Immature natural killer cell (primary cell): ENCODE results near the gene MAPK7. TPM values are rescaled to one million over a fixed set of nuclear protein-coding genes. Genes with fewer than 3 reads are reported as not detected.

Experiments used
- DNase-seq, 3 donors: peaks; one replicate each; pipeline ENCODE4 v3.0.0; 2022; ENCODE audit warnings: mixed read lengths in 1 of 3
- H3K27ac Mint-ChIP-seq, 6 donors: one replicate each; pipeline ENCODE4 v1.8.0; 2020; ENCODE audit warnings: mixed read lengths in 6 of 6, mild to moderate bottlenecking in 5 of 6, inconsistent platforms in 4 of 6, moderate library complexity in 3 of 6
- H3K27me3 Mint-ChIP-seq, 3 donors: one replicate each; pipeline ENCODE4 v1.8.0; 2020 to 2021; ENCODE audit warnings: low read depth in 3 of 3, mild to moderate bottlenecking in 3 of 3, mixed read lengths in 3 of 3, moderate library complexity in 3 of 3, inconsistent platforms in 1 of 3
- H3K36me3 Mint-ChIP-seq, 3 donors: one replicate each; pipeline ENCODE4 v1.8.0; 2020; ENCODE audit warnings: mixed read lengths in 3 of 3, inconsistent platforms in 2 of 3, mild to moderate bottlenecking in 2 of 3
- H3K4me1 Mint-ChIP-seq, 2 donors: one replicate each; pipeline ENCODE4 v1.8.0; 2020; ENCODE audit warnings: inconsistent platforms in 2 of 2, mild to moderate bottlenecking in 2 of 2, mixed read lengths in 2 of 2, moderate library complexity in 1 of 2
- H3K4me3 Mint-ChIP-seq, 5 donors: one replicate each; pipeline ENCODE4 v1.8.0; 2020; ENCODE audit warnings: mild to moderate bottlenecking in 5 of 5, mixed read lengths in 5 of 5, inconsistent platforms in 3 of 5, moderate library complexity in 3 of 5
- H3K9me3 Mint-ChIP-seq, 6 donors: one replicate each; pipeline ENCODE4 v1.8.0; 2020; ENCODE audit warnings: mild to moderate bottlenecking in 6 of 6, mixed read lengths in 6 of 6, inconsistent platforms in 4 of 6, moderate library complexity in 3 of 6
- polyA plus RNA-seq, 3 donors: library from polyadenylated mRNA; unstranded; fragments of 300-500 nt; fragmentation: Illumina TruSeq; gene quantifications; one replicate each; pipeline ENCODE4 v1.2.3, GENCODE V29; 2021

Gene MAPK7
- polyA plus RNA-seq, 3 donors from 2014 or later: 3.4 to 23.0 (median 7.3) TPM

DNA sequence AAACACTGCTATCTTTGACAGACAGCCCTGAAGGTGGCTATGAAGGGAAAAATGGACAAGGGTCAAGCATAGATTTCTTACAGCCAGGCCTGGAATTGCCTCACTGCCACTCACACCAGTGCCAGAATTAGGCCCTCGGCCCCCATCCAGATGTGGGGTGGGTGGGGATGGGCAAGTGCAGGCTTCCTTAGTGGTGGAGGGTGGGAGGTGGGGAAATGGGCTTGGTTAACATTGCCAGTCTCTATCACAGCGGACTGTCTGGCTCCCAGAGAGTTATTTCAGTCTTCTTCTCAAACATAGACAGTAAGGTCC lies 40.6 kb upstream of the MAPK7 start:
- Mint-ChIP-seq H3K36me3 (no peaks in the 10 kb centered on the region), H3K27ac (no peak overlapping the region), H3K4me1 (no peaks in the 10 kb centered on the region), H3K27me3 (peaks cover 2 to 9% (median 3%) of the 10 kb centered on the region in 3 donors), H3K4me3 (no peak overlapping the region), H3K9me3 (no peaks in the 10 kb centered on the region)
- no peak for DNase-seq

GRCh38 chr17:19338031-19338990 lies 40.0 kb upstream of the MAPK7 start:
- H3K27ac Mint-ChIP-seq: no peak overlapping the region
- H3K4me3 Mint-ChIP-seq: no peak overlapping the region
- H3K9me3 Mint-ChIP-seq: no peaks in the 10 kb centered on the region
- H3K4me1 Mint-ChIP-seq: no peaks in the 10 kb centered on the region
- peaks cover 2 to 7% (median 3%) of the 10 kb centered on the region in 3 donors for H3K27me3 Mint-ChIP-seq
- DNase-seq: peak; percentile 36 to 50 (median 39)
- H3K36me3 Mint-ChIP-seq: no peaks in the 10 kb centered on the region

DNA sequence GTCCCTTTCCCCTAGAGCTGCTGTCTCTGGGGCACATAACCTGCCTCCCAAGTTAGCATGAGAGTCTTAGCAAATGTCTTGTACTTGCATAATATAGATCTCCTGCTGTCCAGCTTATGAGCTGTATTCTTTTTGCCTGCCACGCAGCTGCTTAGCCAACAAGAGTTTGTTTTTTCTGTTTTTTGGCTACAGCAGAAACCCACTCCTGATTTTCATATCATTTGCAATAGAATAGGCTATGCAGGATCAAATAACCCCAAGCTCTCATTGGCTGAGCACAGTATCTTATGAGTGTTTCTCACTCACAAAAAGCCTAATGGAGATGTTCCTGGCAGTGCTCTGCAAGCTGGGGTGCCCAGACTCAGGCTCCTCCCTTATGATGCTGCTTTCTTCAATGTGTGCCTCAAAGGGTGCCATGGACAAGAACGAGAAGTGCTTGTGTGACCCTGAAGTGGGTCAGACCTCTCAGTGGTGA lies 38.9 kb upstream of the MAPK7 start:
- Mint-ChIP-seq H3K27ac (no peak overlapping the region), H3K36me3 (no peaks in the 10 kb centered on the region), H3K4me1 (no peaks in the 10 kb centered on the region), H3K9me3 (no peaks in the 10 kb centered on the region), H3K27me3 (peaks cover 2 to 7% (median 3%) of the 10 kb centered on the region in 3 donors), H3K4me3 (no peak overlapping the region)
- DNase-seq: no peak

DNA sequence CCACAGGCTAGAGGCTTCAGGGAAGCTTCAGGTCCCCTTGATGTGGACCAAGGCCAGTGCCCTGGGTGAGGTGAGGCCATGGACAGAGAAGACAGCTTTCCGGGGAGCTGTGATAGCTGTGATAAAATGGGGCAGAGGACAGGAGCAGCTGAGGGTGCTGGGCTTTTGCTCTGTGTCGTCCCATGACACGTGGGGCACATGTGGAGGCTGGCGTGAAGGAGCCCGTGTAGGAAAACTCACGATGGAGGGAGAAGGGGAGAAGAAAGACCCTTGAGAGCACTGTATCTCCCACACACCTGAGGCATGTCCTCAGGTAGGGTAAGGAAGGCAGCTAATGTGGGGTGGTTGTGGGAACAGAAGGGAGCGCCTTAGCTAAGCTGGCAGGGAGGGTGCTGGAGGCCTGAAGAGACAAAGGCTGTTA lies 37.1 kb upstream of the MAPK7 start:
- Mint-ChIP-seq H3K27ac (no peak overlapping the region), H3K27me3 (peaks cover 0 to 7% (median 2%) of the 10 kb centered on the region in 3 donors), H3K4me1 (no peaks in the 10 kb centered on the region), H3K36me3 (no peaks in the 10 kb centered on the region), H3K4me3 (no peak overlapping the region), H3K9me3 (no peaks in the 10 kb centered on the region)
- no peak for DNase-seq

GRCh38 chr17:19341641-19342610 lies 36.4 kb upstream of the MAPK7 start:
- no peak for DNase-seq
- no peaks in the 10 kb centered on the region for H3K4me1 Mint-ChIP-seq
- peak overlapping the region in 1 of 6 donors; percentile 4 for H3K27ac Mint-ChIP-seq
- H3K9me3 Mint-ChIP-seq: no peaks in the 10 kb centered on the region
- H3K4me3 Mint-ChIP-seq: no peak overlapping the region
- peaks cover 0 to 3% (median 0%) of the 10 kb centered on the region in 3 donors for H3K36me3 Mint-ChIP-seq
- H3K27me3 Mint-ChIP-seq: peaks cover 0 to 11% (median 2%) of the 10 kb centered on the region in 3 donors

DNA sequence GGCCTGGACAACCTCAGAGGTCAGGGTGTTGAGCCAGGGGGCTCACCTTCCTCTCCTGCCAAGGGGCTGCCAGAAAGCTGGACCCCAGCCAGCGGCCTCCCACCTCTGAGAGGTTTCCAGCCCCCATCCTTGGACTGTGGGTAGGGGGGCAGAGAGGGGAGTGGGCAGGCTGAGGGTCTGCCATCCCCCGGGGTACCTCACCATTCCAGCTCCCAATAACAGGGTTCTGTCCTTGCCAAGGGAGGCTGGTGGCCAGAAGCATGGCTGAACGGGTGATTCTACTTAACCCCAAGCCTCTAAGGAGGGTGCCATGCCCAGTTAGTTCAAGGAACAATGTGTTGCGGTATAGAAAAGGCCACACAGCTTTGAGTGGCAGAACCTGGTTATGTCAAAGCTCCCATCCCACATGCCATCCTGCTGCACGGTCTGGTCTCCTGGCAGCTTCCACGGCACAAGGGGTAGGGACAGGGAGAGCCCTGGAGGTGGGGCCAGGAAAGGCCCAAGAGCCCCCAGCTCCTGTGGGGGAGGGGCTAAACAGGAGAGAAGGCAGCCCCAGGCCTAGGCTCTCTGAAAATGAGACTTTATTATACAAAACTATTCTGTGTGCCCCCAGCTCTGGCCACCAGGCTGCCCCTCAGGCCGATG lies 35.6 kb upstream of the MAPK7 start:
- Mint-ChIP-seq H3K36me3 (peaks cover 0 to 3% (median 0%) of the 10 kb centered on the region in 3 donors), H3K27ac (no peak overlapping the region), H3K27me3 (peaks cover 0 to 10% (median 2%) of the 10 kb centered on the region in 3 donors), H3K9me3 (no peaks in the 10 kb centered on the region), H3K4me3 (no peak overlapping the region), H3K4me1 (no peaks in the 10 kb centered on the region)
- no peak for DNase-seq

- no peak for DNase-seq
- H3K36me3 Mint-ChIP-seq: peaks cover 0 to 3% (median 0%) of the 10 kb centered on the region in 3 donors
- peaks cover 0 to 10% (median 2%) of the 10 kb centered on the region in 3 donors for H3K27me3 Mint-ChIP-seq
- H3K9me3 Mint-ChIP-seq: no peaks in the 10 kb centered on the region
- H3K4me1 Mint-ChIP-seq: no peaks in the 10 kb centered on the region
- H3K4me3 Mint-ChIP-seq: no peak overlapping the region
- no peak overlapping the region for H3K27ac Mint-ChIP-seq
Observed at GRCh38 chr17:19343256-19343630, 35.1 kb upstream of the MAPK7 start.

GRCh38 chr17:19343671-19344151 lies 34.6 kb upstream of the MAPK7 start:
- Mint-ChIP-seq H3K27me3 (peaks cover 0 to 10% (median 2%) of the 10 kb centered on the region in 3 donors), H3K27ac (no peak overlapping the region), H3K4me3 (no peak overlapping the region), H3K4me1 (no peaks in the 10 kb centered on the region), H3K36me3 (peaks cover 0 to 3% (median 0%) of the 10 kb centered on the region in 3 donors), H3K9me3 (no peaks in the 10 kb centered on the region)
- no peak for DNase-seq

DNA sequence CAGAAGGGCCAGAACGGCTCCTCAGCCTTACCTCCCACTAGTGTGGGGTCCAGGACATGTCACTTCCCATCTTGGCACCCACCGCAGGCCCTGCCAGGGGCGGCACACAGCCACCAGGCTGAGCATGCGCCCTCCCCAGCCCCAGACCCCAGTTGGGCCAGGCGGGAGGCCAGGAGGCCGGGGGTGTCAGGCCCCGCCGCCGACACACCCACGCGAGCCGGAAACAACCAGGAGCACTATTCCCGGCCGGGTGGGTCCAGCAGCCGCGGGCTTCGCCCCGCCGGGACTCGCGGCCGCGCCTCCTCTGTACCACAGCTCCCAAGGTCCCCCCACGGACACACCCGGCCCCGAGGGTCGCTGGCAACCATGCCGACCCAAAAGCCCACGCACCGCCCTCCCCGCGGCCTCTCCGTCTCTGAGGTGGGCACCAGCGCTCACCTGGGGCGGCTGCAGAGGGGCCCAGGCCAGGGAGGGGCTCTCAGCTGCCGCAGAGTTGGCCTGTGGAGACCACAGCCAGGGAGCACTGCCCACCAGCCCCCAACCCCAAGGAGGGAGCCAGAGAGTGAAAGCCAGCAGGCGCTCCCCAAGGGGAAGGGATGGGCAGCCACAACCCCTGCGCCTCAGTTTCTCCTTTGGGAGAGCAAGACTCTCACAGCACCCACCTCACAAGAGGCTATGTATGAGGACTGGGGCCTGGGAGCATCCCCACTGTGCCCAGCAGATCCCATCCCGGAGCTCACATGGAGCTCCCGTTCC lies 33.8 kb upstream of the MAPK7 start:
- no peak for DNase-seq
- Mint-ChIP-seq H3K4me1 (no peaks in the 10 kb centered on the region), H3K27me3 (peaks cover 0 to 10% (median 2%) of the 10 kb centered on the region in 3 donors), H3K27ac (no peak overlapping the region), H3K9me3 (no peaks in the 10 kb centered on the region), H3K4me3 (no peak overlapping the region), H3K36me3 (peaks cover 0 to 3% (median 0%) of the 10 kb centered on the region in 3 donors)

- H3K27me3 Mint-ChIP-seq: peaks cover 0 to 10% (median 2%) of the 10 kb centered on the region in 3 donors
- no peaks in the 10 kb centered on the region for H3K9me3 Mint-ChIP-seq
- peaks cover 0 to 3% (median 0%) of the 10 kb centered on the region in 3 donors for H3K36me3 Mint-ChIP-seq
- no peak overlapping the region for H3K27ac Mint-ChIP-seq
- no peak overlapping the region for H3K4me3 Mint-ChIP-seq
- no peak for DNase-seq
- H3K4me1 Mint-ChIP-seq: no peaks in the 10 kb centered on the region
Observed at GRCh38 chr17:19345067-19345460, 33.2 kb upstream of the MAPK7 start.

- Mint-ChIP-seq H3K9me3 (no peaks in the 10 kb centered on the region), H3K27ac (no peak overlapping the region), H3K36me3 (peaks cover 0 to 3% (median 0%) of the 10 kb centered on the region in 3 donors), H3K4me3 (no peak overlapping the region), H3K27me3 (peaks cover 0 to 8% (median 2%) of the 10 kb centered on the region in 3 donors), H3K4me1 (no peaks in the 10 kb centered on the region)
- DNase-seq: no peak
Observed at GRCh38 chr17:19345486-19346350, 32.6 kb upstream of the MAPK7 start.
